Loucy (cell line): ENCODE results near the gene TUBB2B.
"Not testable (repeated sequence)": the region's sequence is repeated elsewhere in the genome, so short reads cannot be mapped to it uniquely, and the experiment has no call there.

Experiments used
- CTCF ChIP-seq: fragments of 200-600 bp; sonication (generic); conservative IDR thresholded peaks from 2 replicates; pipeline ENCODE4 v1.5.1; 2014; ENCODE audit warnings: mild to moderate bottlenecking, antibody characterized with exemption, low read length
- EZH2phosphoT487 ChIP-seq: fragments of 200-600 bp; IDR thresholded peaks from 2 replicates; pipeline ENCODE4 v1.6.1; 2018; ENCODE audit warnings: antibody characterized with exemption, mild to moderate bottlenecking, moderate library complexity, borderline replicate concordance

GRCh38 chr6:3179945-3180344 is 47.5 kb downstream of the TUBB2B start:
- not testable (repeated sequence) for TF ChIP-seq EZH2phosphoT487, CTCF
